NCI-H510A (cell line): ENCODE measurements around the gene LRRC49.
"Not testable (repeated sequence)": the region's sequence is repeated elsewhere in the genome, so short reads cannot be mapped to it uniquely, and the experiment has no call there.

ENCODE experiments used
- DNase-seq: peaks from one replicate; lab custom pipeline; 2025; lab: John Stamatoyannopoulos, UW

The LRRC49 gene

GRCh38 chr15:70892002-70892911, at the start of gene LRRC49, which contains the start of gene THAP10:
Gene LRRC49, plus strand, starts transcription at chr15:70892826. Its CDS starts 69 bp downstream, at chr15:70892895.
Gene THAP10, minus strand, starts transcription at chr15:70892433. Its CDS starts 161 bp downstream, at chr15:70892272.
- DNase-seq, result peak; percentile 93

GRCh38 chr15:70845602-70846360, 46.8 kb upstream of the LRRC49 start:
- no peak for DNase-seq

GRCh38 chr15:70851889-70852288, 40.7 kb upstream of the LRRC49 start:
- no peak for DNase-seq

- no peak for DNase-seq
Measured at GRCh38 chr15:70852501-70853317, 39.9 kb upstream of the LRRC49 start.

- peak; percentile 15 for DNase-seq
Measured at GRCh38 chr15:70853318-70853972, 39.2 kb upstream of the LRRC49 start.

- peak; percentile 15 for DNase-seq
Measured at GRCh38 chr15:70853973-70854665, 38.5 kb upstream of the LRRC49 start, which contains the start of gene LARP6. Gene LARP6, minus strand, starts transcription at chr15:70854157. Its CDS starts 69 bp downstream, at chr15:70854088.

- no peak for DNase-seq
Measured at GRCh38 chr15:70854666-70854976, 38.0 kb upstream of the LRRC49 start.

- no peak for DNase-seq
Measured at GRCh38 chr15:70855764-70856163, 36.9 kb upstream of the LRRC49 start.

- no peak for DNase-seq
Measured at GRCh38 chr15:70856177-70856883, 36.3 kb upstream of the LRRC49 start.

- DNase-seq, result no peak
Measured at GRCh38 chr15:70856884-70857561, 35.6 kb upstream of the LRRC49 start.

GRCh38 chr15:70857562-70858285, 34.9 kb upstream of the LRRC49 start:
- no peak for DNase-seq

GRCh38 chr15:70858614-70859321, 33.9 kb upstream of the LRRC49 start:
- not testable (repeated sequence) for DNase-seq

- DNase-seq, result no peak
Measured at GRCh38 chr15:70859322-70859908, 33.2 kb upstream of the LRRC49 start.

GRCh38 chr15:70859998-70860397, 32.6 kb upstream of the LRRC49 start:
- DNase-seq, result no peak

- DNase-seq, result no peak
Measured at GRCh38 chr15:70863450-70864218, 29.0 kb upstream of the LRRC49 start.

GRCh38 chr15:70866982-70867641, 25.5 kb upstream of the LRRC49 start:
- no peak for DNase-seq
